Measurements from ENCODE around the gene ZBTB12.
"Not testable (repeated sequence)": the region's sequence is repeated elsewhere in the genome, so short reads cannot be mapped to it uniquely, and the experiment has no call there.

The ZBTB12 gene, protein sequence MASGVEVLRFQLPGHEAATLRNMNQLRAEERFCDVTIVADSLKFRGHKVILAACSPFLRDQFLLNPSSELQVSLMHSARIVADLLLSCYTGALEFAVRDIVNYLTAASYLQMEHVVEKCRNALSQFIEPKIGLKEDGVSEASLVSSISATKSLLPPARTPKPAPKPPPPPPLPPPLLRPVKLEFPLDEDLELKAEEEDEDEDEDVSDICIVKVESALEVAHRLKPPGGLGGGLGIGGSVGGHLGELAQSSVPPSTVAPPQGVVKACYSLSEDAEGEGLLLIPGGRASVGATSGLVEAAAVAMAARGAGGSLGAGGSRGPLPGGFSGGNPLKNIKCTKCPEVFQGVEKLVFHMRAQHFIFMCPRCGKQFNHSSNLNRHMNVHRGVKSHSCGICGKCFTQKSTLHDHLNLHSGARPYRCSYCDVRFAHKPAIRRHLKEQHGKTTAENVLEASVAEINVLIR

DNA sequence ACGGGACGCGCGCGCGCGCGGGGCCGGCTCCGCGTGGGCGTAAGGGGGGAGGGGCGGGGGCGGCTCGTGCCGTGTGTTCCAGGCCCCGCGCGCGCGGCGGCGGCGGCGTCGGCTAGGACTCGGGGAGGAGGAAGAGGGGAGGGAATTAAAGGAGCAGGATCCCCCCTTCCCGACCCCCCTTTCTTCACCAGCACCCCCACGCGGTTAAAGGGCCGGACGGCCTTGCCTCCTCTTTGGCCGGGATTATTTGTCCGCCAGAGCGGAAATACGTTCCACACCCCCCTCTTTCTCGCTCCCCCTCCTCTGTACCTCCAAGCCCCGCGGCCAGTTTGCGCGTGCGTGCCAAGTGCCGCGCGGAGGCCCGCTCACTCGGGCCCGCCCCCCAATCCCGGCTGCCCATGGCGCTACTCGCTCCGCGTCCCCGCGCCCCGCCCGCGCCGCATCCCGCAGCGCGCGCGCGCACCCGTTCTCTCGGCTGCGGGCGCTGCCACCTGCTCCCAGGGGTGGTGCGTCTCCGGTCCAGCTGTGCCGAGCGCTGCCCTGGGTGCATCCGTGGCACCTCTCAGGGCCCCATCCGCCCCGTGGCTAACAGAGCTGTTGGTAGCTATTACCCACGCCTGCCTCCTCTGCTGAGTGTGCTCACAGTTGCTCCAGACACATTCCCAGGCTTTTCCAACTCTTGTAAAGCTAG, at the start of gene ZBTB12:
Gene ZBTB12 (minus strand): TSS at position 134 of the 691 bp plus-strand sequence. CDS start 781 bp downstream, outside the sequence.
- peak; percentile 92 for DNase-seq (ENCODE audit: low spot score)

DNA sequence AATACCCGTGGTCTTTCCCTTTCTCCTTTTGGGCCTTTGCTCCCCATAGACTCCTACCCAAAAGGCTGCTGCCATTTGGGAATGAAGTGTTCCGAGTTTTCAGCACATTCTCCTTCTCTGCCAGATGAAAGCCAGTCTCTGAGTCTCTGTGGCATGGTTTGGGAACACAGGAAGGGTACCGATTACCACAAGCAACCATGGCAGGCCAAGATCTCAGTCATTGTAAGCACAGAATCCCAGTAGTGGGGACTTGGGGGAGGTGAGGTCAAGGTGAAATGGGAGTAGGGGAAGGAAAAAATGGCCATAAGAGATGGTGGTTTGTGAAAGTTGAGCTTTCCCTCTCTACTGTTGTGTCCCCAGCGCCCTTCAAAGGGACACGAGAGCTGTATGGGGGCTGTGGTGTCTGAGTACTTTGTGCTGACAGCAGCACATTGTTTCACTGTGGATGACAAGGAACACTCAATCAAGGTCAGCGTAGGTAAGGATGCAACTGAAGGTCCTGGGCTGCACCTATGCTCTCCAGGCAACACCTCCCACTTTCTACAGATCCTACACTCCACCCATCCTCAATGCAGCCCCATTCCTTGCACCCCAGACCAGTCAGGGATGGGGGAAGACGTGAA, 48.2 kb upstream of the ZBTB12 start:
- no peak for DNase-seq (ENCODE audit: low spot score)

DNA sequence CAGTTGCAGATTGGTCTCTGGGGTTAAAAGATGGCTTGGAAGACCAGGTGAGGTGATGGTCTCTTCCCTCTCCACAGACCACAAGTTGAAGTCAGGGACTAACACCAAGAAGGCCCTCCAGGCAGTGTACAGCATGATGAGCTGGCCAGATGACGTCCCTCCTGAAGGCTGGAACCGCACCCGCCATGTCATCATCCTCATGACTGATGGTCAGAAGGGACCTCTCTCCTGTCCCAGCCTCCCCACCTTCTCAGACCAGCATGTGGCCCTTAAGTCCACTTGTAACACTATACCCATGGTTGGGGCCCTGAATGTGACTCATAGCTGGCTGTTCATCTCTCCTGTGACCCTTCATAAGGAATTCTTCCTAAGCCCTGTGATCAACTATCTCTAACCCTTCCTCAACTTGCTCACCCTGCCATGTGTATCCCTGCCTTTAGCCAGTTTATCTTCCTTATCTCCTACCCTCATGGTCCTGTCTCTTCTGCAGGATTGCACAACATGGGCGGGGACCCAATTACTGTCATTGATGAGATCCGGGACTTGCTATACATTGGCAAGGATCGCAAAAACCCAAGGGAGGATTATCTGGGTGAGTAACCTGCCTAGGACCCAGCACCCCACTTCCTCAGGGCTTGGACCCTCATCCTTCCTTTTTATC, 47.0 kb upstream of the ZBTB12 start:
- no peak for DNase-seq (ENCODE audit: low spot score)

DNA sequence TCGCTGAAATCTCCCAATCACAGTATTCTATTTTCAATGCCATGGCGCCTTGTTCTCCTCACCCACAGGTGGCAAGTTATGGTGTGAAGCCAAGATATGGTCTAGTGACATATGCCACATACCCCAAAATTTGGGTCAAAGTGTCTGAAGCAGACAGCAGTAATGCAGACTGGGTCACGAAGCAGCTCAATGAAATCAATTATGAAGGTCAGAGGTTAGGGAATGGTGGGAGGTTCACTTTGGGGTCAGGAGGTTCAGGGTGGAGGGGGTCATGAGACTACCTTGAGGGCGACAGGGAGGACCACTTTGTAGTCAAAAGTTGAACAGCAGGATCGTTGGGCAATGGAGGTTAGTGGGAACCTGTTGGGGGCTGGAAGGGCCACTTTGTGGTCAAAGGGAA, 46.4 kb upstream of the ZBTB12 start:
- DNase-seq (ENCODE audit: low spot score) = no peak

DNA sequence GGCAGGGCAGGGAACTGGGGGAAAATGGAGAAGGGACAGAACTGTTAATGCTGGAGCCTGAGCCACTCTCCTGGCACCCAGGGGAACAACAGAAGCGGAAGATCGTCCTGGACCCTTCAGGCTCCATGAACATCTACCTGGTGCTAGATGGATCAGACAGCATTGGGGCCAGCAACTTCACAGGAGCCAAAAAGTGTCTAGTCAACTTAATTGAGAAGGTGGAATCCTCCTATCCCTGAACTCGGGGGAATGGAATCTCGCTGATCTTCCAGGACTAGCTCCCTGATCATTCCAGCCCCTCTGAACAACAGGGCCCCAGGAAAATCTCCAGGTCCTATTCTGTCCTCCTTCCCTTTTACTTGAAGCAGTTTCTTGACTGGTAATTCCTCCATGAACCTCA, 46.0 kb upstream of the ZBTB12 start:
- no peak for DNase-seq (ENCODE audit: low spot score)

DNA sequence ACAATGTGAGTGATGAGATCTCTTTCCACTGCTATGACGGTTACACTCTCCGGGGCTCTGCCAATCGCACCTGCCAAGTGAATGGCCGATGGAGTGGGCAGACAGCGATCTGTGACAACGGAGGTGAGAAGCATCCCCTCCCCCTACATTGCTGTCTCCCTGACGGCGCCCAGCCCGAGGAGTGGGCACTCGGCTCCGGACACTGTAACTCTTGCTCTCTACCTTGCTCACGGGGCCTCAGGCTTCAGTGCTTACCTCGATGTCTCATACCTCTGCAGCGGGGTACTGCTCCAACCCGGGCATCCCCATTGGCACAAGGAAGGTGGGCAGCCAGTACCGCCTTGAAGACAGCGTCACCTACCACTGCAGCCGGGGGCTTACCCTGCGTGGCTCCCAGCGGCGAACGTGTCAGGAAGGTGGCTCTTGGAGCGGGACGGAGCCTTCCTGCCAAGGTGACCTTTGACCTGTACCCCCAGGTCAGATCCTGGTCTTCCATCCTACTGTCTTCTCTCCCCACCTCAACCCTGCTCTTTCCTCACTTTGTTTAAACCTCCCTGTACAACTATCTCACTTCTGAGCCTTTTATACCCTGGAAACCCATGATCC, 45.3 kb upstream of the ZBTB12 start:
- DNase-seq (ENCODE audit: low spot score) = no peak

DNA sequence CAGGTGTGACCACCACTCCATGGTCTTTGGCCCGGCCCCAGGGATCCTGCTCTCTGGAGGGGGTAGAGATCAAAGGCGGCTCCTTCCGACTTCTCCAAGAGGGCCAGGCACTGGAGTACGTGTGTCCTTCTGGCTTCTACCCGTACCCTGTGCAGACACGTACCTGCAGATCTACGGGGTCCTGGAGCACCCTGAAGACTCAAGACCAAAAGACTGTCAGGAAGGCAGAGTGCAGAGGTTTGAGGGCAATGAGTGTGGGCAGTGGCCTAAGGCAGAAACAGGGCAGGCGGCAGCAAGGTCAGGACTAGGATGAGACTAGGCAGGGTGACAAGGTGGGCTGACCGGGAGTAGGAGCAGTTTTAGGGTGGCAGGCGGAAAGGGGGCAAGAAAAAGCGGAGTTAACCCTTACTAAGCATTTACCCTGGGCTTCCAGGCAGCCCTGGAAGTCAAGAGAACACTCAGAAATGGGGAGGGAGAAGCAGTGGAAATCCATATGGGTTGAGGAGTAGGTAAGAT, 44.5 kb upstream of the ZBTB12 start:
- no peak for DNase-seq (ENCODE audit: low spot score)

DNA sequence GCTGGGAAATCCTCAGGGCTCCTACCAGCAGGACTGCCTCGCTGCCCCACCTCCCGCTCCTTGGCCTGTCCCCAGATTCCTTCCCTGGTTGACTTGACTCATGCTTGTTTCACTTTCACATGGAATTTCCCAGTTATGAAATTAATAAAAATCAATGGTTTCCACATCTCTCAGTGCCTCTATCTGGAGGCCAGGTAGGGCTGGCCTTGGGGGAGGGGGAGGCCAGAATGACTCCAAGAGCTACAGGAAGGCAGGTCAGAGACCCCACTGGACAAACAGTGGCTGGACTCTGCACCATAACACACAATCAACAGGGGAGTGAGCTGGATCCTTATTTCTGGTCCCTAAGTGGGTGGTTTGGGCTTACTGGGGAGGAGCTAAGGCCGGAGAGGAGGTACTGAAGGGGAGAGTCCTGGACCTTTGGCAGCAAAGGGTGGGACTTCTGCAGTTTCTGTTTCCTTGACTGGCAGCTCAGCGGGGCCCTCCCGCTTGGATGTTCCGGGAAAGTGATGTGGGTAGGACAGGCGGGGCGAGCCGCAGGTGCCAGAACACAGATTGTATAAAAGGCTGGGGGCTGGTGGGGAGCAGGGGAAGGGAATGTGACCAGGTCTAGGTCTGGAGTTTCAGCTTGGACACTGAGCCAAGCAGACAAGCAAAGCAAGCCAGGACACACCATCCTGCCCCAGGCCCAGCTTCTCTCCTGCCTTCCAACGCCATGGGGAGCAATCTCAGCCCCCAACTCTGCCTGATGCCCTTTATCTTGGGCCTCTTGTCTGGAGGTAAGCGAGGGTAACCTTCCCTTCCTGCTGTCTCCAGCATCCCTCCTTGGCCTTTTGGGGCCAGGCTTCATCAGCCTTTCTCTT, 43.9 kb upstream of the ZBTB12 start, which contains the start of gene CFB:
Gene CFB (plus strand): TSS at position 589 of the 863 bp plus-strand sequence. CDS start 127 bp downstream, at position 716.
- no peak for DNase-seq (ENCODE audit: low spot score)

DNA sequence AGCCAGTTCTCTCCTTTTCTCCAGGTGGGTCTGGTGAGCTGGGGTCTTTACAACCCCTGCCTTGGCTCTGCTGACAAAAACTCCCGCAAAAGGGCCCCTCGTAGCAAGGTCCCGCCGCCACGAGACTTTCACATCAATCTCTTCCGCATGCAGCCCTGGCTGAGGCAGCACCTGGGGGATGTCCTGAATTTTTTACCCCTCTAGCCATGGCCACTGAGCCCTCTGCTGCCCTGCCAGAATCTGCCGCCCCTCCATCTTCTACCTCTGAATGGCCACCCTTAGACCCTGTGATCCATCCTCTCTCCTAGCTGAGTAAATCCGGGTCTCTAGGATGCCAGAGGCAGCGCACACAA, 43.2 kb upstream of the ZBTB12 start:
- DNase-seq (ENCODE audit: low spot score) = no peak

DNA sequence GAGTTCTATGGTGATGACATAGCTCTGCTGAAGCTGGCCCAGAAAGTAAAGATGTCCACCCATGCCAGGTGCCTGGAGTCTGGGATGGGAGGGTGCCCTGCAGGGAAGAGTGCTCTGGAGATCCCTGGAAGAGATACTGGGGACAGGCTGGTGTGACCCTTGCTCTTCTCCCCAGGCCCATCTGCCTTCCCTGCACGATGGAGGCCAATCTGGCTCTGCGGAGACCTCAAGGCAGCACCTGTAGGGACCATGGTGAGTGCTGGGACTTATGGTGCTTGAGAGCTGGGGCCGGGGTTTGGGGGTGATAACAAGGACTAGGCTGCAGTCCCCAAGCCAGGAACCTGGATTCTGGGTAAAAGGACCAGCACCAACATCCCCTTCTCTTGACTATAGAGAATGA, 41.9 kb upstream of the ZBTB12 start:
- no peak for DNase-seq (ENCODE audit: low spot score)

DNA sequence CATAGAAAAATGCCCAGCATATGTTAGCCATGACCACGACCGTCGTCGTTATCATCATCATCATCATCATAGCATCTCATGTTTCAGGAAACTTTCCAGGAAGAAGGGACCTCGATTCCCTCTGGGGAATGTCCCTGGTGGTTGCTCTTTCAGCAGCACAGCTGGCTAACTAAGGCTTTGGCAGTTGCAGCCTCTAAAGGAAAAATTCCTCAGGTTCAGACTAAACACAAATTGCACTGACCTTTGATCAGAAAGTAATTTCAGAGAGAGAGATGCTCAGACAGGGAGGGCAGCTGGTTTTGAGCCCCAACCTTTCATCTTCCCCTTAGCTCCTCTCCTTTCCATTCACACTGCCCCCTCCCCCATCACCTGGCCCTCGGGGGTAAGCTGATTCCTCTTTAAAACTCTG, 38.4 kb upstream of the ZBTB12 start:
- DNase-seq (ENCODE audit: low spot score) = no peak

DNA sequence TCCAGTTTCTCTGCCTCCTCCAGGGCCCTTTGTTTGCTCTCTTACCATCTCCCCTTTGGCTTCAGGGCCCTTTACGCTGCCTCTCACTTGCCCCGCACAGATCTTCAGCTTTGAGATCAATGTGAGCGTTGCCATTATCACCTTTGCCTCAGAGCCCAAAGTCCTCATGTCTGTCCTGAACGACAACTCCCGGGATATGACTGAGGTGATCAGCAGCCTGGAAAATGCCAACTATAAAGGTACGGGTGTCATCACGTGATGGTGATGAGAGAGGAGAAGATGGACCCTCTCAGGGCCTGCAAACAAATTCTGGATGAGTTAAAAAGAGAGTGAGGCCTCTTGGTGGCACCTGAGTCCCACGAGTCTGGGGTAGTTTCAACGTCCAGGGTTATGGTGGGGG, 33.9 kb upstream of the ZBTB12 start:
- DNase-seq (ENCODE audit: low spot score) = no peak

DNA sequence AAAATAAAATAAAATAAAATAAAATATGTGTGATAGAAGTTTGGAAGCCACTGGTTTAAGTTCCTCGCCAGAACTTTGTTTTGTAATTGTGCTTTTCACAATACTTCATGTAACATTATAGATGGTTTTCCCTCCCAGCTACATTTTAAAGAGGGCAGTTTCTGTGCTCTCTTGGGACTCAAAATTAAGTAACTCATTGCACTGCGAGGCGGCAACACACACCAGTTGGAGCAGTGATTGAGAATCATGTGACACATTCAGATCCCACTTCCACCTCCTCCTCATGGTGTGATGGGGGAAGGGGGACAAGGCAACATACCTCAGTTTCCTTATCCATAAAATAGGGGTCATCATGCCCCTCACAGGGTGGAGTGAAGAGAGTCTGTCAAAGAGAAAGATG, 33.1 kb upstream of the ZBTB12 start:
- no peak for DNase-seq (ENCODE audit: low spot score)

DNA sequence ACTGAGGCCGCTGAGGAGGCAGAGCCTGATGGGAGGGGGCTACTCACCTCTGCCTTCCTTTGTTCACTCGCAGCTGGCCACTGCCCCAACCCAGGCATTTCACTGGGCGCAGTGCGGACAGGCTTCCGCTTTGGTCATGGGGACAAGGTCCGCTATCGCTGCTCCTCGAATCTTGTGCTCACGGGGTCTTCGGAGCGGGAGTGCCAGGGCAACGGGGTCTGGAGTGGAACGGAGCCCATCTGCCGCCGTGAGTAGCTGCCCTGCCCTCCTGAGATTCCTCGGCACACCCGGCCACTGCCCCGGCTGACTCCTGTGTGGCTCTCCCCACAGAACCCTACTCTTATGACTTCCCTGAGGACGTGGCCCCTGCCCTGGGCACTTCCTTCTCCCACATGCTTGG, 31.7 kb upstream of the ZBTB12 start:
- DNase-seq (ENCODE audit: low spot score) = no peak

DNA sequence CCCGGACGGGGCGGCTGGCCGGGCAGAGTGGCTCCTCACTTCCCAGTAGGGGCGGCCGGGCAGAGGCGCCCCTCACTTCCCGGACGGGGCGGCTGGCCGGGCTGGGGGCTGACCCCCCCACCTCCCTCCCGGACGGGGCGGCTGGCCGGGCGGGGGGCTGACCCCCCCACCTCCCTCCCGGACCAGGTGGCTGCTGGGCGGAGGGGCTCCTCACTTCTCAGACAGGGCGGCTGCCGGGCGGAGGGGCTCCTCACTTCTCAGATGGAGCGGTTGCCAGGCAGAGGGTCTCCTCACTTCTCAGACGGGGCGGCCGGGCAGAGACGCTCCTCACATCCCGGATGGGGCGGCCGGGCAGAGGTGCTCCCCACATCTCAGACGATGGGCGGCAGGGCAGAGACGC, 30.3 kb upstream of the ZBTB12 start:
- not testable (repeated sequence) for DNase-seq (ENCODE audit: low spot score)

DNA sequence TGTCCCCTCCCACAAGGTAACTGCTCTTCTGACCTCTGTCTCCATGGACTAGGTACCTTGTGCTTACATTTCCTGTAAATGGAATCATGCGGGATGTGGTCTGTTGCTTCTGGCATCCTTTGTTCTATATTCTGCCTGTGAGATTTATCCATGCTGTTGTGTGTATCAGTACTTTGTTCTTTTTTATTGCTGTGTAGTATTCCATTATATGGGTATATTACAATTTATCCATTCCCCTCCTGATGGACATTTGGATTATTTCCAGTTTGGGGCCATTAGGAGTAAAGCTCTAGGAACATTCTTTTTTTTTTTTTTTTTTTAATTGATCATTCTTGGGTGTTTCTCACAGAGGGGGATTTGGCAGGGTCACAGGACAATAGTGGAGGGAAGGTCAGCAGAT, 29.1 kb upstream of the ZBTB12 start:
- no peak for DNase-seq (ENCODE audit: low spot score)

DNA sequence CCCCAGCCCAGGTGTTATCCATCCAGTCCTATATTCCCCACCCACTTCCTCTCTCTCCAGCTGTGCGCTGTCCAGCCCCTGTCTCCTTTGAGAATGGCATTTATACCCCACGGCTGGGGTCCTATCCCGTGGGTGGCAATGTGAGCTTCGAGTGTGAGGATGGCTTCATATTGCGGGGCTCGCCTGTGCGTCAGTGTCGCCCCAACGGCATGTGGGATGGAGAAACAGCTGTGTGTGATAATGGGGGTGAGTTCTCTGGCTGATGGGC, 26.7 kb upstream of the ZBTB12 start:
- no peak for DNase-seq (ENCODE audit: low spot score)

DNA sequence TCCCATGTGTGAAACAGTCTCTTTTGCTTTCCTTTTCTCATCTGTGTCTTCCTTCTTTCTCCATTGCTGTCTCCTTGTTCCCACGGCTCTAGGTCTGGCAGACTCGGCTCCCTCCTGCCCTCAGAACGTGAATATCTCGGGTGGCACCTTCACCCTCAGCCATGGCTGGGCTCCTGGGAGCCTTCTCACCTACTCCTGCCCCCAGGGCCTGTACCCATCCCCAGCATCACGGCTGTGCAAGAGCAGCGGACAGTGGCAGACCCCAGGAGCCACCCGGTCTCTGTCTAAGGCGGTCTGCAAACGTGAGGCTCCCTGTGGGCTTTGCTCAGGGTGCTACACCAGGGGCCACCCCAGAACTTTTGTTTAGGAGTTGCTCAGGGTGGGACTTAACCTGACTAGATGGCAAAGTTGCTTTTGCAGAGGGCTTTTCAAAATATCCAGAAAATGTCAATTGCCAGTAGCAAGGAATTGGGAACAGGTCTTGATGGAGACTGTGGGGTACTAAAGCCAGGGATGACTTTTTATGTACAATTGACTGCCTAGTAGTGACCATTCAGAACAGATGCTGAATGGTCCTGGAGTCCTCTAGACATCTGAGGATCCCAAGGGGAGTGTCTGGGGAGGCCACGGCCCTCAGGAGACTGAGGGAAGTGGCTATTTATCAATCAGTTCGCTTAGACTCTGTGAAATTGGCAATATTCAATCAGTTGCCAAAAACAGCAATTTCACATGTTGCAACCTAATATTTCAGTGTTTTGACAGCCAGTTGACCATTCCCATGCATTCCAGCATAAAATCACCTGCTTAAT, 26.2 kb upstream of the ZBTB12 start:
- DNase-seq (ENCODE audit: low spot score) = no peak

DNA sequence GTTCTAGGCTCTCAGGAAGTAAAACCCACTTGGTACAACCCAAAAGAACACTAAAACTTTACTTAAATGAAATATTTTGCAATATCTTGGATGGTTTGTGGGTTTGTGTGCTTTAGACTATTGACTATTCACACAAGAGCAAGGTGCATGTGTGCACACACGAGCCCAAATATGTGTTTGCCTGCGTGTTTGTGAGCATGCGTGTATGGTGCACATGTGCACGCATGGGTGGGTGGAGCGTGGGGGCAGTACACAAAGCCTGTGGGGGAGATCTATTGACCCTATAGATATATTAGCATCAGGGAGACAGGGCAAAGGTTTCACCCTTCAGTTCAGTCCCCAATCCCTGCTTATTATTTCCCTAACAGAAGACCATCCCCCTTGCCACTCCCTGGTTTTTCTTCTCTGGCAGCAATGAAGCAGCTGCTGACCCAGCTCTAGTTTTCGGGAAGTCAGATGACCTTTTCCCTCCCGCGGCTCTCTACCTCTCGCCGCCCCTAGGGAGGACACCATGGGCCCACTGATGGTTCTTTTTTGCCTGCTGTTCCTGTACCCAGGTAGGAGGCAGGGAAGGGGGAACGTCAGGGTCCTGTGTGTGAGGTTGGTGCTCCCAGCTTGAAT, 25.5 kb upstream of the ZBTB12 start, which contains the start of gene C2:
Gene C2 (plus strand): TSS at position 476 of the 621 bp plus-strand sequence. CDS start 36 bp downstream, at position 512.
- DNase-seq (ENCODE audit: low spot score) = no peak

DNA sequence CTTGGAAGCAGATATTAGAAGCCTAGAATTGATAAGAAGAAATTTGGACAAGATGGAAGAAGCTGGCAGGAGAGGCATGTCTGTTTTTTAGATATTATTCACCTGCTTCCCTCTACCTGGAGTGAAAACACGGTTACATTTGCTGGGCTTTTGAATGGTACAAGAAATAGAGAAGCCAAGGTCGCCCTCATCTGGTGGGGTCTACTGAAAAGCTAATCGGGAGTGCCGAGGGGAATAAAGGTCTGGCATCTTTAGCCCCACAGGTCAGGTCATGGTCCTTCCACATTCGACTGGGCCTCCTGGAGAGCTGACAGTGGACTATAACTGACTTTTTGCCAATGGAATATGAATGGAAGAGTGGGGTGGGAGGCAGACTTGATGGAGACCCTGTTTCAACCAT, 21.1 kb upstream of the ZBTB12 start:
- DNase-seq (ENCODE audit: low spot score) = no peak
